ENCODE results near the gene GFRA1. TPM values are rescaled to one million over a fixed set of nuclear protein-coding genes. Genes with fewer than 3 reads are reported as not detected.
"Not testable (repeated sequence)": the region's sequence is repeated elsewhere in the genome, so short reads cannot be mapped to it uniquely, and the experiment has no call there.

The GFRA1 gene
- total RNA-seq, 1 donor from 2014 or later: 7.3 TPM

DNA sequence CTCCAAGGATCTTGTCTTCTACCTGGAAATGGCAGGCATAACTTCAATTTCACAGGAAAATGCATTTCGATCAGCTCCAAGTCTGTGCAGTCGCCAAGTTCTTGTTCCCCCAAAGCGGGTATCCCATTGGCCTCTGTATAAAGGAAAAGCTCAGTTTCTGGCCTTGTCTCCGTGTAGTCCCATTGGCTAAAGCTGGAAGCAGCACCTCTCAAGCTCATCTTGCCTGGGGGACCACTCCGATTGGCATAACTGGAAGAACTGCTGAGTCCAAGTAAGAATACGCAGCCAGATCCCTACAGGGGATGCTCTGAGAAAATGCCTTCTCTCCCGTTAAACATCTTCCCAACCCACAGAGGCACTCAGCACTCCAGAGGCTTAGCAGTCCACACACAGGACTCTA is 205.2 kb downstream of the GFRA1 start:
- intact Hi-C loops (cut with DNase I): no loop called here

DNA sequence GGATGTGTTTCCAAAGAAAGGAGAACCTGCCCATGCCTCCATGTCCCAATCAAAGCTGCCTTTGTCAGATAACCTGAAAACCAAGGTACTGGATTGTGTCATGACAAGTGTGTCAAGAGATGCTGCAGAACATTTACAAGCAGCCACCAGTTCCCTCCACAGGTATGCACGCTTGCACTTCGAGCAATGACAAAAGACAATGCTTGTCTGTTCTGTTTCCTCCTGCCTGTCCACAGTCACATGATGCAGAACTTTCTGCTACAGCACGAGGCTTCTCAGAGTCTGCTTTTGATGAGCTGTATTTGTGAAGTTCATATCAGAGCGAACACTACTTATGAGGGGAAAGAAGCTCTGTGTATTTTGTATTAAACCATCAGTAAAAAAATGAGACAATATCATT is 209.9 kb downstream of the GFRA1 start:
- intact Hi-C loops (cut with DNase I): no loop called here
- DNase-seq (ENCODE audit: missing footprints): no peak
- ATAC-seq: no peak

More for the DNA sequence above, 205.2 kb downstream of the GFRA1 start:
- ATAC-seq (no peak), DNase-seq (ENCODE audit: missing footprints) (no peak)

DNA sequence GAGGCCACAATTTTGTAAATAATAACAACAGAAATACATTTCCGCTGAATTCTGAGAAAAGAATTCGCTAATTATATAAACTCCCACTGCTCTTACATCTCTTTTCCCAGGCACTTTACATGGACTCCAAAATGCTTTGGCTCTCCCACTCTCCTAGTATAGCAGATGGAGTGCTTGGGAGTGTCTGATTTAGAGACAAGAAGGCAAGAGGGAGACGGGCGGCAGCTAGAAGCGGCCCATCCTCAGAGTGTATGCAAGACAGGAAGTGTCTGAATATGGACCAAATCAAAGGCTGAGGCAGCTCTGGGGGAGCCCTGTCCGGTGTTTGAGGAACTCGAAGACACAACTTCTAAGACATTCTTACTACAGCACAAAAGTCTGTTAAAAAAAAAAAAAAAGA is 212.1 kb downstream of the GFRA1 start:
- DNase-seq (ENCODE audit: missing footprints): no peak
- no peak for ATAC-seq
- intact Hi-C loops (cut with DNase I): no loop called here

DNA sequence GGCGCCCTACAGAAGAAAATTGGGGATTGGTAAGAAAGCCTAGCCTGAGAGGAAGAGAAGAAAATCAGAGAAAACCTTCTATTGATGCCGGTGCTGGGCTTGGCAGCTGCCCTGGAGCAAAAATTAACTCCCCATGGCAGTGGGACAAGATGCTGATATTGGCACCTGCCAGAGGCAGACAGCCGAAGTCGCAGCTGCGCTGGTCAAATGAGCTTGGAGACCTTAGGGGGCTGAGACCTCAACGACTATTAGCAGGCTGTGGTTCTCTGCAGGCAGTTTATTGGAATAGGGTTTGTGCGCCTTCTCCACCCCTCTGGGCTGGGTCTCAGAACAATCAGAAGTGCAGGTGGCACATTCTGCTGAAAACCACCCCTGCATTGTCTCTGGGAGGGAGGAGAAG is 213.7 kb downstream of the GFRA1 start:
- DNase-seq (ENCODE audit: missing footprints) (no peak), ATAC-seq (no peak)
- intact Hi-C loops (cut with DNase I): no loop called here

DNA sequence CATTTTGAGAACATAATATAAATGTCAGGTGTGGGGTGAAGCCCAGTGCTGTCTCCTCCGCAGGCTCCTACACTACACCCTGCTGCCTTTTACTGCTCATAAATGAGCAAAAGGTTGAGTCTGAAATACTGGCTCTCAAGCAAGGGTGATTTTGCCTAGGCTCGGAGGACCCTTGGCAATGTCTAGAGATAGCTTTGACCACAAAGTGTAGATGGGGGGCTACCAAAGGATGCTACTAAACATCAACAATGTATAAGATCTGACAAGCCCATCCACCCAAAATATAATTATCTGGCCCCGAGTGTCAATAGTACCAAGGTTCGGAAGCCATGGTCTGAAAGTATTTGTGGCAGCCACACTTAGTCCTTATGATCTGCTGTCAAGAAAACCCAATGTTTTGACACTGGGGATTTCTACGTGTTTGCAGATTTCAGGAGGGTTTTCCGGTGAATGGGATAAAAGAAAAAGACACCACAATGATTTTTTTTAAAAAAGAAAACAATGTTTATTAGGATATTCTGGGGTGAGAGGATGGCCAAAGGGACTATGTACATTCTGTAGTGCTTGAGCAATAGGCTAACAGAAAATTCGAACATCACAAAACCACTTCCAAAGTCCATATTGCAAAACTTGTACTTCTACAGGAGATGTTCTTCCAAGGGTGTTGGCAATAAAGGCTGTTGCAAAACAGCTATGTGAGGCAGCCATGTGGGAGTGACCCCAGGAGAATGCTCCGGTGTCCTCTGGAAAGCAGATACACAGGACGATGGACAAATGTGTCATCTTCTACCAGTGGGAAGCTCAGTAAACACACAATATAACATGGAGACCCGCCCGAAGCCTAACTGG is 216.3 kb downstream of the GFRA1 start:
- intact Hi-C loops (cut with DNase I): no loop called here
- peak; percentile 82 for ATAC-seq
- no peak for DNase-seq (ENCODE audit: missing footprints)

DNA sequence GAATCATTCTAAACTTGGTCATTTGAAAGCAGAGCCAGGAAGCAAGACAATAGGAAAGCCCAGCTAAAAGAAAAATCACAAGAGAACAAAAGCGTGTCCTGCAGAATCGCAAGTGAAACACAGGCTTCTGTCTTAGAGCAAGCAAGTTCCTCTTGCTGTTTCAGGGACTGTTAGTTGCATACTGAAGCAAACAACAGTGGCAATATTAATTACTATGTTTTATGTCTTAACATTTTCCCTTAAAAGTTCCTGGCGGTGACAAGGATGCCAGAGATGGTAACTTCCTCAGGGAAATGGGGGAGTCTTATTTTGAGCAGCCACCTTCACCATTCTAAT is 217.1 kb downstream of the GFRA1 start:
- DNase-seq (ENCODE audit: missing footprints) (no peak), ATAC-seq (no peak)
- intact Hi-C loops (cut with DNase I): no loop called here

DNA sequence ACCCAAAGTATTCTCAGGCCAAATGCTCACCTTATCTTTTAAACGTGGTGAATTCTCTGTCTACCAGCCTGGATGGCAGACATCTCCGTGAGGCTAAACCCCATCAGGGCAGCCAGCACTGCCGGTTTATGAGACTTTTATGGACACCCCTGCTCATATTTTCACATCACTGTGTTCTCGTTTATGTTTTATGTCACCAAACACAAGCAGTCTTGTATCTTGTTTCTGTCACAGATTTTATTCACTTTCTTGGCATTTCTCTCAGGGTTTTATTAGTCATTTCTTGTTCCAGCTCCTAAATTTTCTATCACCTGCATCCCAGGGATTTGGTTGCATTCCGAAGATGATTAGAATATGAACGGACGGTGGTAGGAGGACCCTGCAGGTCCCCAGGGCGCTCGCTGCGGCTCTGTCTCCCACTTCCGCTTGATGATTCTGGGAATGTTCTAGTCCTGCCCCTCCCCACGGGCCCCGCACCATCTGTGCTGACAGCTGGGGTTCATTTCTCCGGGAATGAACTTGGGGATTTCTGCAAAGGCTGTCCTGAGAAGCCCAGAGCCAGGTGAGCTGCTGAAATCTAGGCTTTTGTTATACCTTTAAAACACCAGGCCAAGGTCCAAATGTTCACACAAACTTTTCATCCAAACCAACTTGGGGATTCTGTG is 217.6 kb downstream of the GFRA1 start:
- DNase-seq (ENCODE audit: missing footprints) (no peak), ATAC-seq (peak; percentile 56)
- intact Hi-C loops (cut with DNase I): no loop called here

DNA sequence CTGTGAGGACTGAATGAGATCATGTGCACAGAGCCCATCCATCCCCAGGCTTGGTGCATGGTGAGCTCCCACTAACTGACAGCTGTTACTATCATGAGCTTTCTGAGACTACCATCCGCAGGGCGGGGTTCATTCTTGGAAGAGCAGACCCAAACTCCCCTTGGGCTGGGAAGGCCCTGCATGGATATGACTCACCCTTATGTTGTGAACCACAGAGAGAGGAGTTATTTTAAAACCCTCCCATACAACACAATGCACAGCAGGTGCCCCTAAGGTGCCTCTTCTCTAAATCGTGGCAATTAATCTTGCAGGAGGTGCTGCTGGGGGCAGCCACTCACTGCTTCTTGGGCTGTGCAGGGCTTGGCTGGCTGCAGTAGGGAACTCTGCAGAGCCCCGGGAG is 219.1 kb downstream of the GFRA1 start:
- intact Hi-C loops (cut with DNase I): no loop called here
- ATAC-seq (no peak), DNase-seq (ENCODE audit: missing footprints) (no peak)

DNA sequence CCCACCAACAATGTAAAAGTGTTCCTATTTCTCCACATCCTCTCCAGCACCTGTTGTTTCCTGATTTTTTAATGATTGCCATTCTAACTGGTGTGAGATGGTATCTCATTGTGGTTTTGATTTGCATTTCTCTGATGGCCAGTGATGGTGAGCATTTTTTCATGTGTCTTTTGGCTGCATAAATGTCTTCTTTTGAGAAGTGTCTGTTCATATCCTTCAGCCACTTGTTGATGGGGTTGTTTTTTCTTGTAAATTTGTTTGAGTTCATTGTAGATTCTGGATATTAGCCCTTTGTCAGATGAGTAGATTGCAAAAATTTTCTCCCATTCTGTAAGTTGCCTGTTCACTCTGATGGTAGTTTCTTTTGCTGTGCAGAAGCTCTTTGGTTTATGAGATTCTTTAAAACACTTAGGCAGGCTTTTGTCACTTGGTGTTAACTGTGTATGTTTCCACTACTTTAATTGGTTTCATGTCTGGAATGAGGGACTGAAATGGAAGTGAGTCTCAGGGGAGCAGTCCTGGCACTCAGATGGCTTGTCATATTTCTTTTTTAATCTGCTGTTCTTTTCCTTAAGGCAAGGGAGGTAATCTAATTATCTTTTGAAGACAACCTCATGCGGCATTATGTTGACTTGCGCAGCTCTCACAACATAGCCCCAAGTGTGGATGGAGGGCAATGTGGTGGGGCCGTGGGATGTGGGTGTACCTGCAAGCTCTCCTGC is 219.8 kb downstream of the GFRA1 start:
- intact Hi-C loops (cut with DNase I); DNase-seq (ENCODE audit: missing footprints); ATAC-seq: not testable (repeated sequence)

DNA sequence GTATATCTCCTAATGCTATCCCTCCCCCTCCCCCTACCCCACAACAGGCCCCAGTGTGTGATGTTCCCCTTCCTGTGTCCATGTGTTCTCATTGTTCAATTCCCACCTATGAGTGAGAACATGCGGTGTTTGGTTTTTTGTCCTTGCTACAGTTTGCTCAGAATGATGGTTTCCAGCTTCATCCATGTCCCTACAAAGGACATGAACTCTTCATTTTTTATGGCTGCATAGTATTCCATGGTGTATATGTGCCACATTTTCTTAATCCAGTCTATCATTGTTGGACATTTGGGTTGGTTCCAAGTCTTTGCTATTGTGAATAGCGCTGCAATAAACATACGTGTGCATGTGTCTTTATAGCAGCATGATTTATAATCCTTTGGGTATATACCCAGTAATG is 220.5 kb downstream of the GFRA1 start:
- intact Hi-C loops (cut with DNase I); ATAC-seq; DNase-seq (ENCODE audit: missing footprints): not testable (repeated sequence)

DNA sequence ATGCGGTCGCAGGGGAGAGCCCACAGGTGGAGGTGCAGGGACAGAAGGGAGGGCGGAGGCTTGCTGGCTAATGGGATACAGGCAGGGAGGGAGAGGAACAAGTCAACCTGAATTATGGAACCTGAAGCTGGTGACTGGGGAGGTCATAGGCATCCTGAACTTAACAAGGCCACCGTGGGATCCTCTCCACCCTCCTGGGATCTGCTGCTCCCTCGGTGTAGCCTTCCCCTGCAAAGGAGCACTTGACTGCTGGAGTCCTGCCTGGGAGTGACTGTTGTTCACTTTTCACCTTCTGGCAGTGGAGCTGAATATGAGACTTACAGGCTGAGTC is 223.1 kb downstream of the GFRA1 start:
- intact Hi-C loops (cut with DNase I): no loop called here
- ATAC-seq (no peak), DNase-seq (ENCODE audit: missing footprints) (no peak)

DNA sequence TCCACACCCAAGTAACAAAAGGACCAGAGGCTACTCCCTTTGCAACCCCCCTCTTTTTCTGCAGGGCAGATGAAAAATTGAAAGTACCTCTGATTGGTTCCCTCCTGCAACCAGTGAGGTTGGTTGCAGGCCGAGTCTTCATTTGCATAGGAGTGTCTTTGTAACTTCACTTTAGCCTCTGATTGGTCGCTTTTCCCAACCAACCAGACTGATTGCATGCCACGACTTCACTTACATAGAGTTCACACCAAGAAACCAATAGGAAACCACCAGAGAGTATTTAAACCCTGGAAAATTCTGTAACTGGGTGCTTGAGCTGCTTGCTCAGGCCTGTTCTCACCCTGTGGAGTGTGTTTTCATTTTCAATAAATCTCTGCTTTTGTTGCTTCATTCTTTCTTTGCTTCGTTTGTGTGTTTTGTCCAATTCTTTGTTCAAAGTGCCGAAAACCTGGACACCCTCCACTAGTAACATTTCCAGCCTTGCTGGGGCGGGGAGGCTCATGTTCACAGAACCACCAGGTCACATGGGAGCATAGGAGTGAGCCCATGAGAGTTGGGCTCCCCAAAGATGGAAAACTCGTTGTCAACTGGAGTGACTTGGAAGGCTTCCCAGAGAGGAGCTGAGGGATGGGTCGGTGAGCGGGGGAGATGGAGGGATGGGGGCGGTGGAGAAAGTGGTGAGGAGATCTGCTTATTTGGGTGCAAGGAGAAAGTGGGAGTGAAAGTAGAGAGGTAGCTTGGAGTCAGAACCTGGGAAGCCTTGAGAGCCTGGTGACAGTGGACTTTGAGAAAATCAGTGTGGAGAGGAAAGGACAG is 223.6 kb downstream of the GFRA1 start:
- intact Hi-C loops (cut with DNase I): no loop called here
- no peak for DNase-seq (ENCODE audit: missing footprints)
- ATAC-seq: no peak

DNA sequence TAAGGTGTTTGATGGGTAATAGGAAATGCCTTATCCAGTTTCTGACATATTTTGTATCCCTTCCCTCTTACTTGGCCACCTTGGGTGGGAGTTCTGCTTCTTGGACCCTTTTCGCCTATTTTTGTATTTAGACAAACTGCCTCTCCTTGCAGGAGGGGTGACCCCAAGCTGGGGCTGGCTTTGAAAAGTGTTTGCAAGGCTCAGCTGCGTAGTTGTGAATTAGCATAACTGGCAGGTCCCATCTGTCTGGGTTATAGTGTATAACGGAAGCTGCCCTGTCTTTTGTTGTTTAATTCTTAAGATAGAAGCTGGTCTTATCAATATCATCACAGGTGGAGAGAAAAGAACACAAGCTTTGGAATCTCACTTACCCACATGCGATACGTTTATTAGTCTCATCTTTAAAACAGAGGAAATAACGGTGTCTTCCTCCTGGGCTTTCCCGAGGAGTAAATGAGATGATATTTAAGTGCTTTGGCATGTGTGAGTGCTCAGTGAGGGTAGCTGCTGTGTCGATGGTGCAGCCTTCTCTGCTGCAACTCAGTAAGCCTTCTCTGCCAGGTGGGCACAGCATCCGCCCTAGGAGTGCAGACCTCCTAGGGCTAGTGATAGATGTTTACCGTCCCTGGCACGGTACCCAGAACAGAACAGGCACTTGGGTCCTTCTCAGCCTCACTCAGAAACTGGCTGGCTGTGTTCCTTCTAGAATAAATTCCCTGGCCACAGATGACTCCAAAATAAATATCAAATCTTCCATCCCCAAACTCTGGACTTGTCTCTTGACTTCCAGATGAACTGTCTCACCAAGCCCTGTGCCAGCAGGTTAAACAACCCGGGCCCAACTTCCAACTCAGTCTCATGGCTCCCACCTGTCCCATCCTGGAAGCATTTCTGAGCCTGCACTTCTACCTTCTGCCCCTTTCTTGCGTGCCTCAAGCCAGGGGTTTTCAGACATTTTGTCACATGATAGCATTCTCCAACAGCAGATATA is 227.3 kb downstream of the GFRA1 start:
- DNase-seq (ENCODE audit: missing footprints): no peak
- intact Hi-C loops (cut with DNase I): no loop called here
- peak; percentile 11 for ATAC-seq

DNA sequence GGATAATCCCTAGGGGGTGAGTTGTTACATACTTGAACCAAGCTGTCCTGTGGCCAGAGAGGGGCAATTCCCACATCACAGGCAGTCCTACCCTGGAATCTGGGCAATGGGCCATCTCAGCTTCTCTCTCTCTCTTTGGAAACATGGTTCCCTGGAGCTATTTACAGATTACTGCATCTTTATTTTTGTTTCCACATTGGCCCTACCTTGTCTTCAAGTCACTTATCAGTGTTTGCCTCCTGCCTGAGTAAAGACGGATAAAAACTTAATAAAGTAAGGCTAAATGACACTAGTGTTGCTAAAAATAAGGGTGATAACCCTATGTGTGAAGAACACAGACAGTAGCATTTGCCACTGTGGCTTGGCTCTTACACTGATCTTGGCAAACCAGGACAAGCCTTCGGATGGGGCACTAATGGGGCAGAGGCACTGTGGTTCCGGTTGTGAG is 228.2 kb downstream of the GFRA1 start:
- intact Hi-C loops (cut with DNase I): no loop called here
- ATAC-seq: peak; percentile 91
- peak; percentile 72 for DNase-seq (ENCODE audit: missing footprints)

DNA sequence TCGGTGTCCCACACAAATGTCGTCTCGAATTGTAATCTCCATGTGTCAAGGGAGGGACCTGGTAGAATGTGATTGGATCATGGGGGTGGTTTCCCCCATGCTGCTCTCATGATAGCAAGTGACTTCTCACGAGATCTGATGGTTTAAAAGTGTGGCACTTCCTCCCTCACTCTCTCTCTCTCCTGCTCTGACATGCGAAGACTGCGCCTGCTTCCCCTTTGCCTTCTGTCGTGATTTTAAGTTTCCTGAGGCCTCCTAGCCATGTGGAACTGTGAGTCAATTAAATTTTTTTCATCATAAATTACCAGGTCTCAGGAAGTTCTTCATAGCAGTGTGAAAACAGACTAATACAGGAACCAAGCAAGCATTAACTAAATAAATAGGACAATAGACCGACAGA is 229.1 kb downstream of the GFRA1 start:
- ATAC-seq: no peak
- intact Hi-C loops (cut with DNase I): no loop called here
- DNase-seq (ENCODE audit: missing footprints): no peak

DNA sequence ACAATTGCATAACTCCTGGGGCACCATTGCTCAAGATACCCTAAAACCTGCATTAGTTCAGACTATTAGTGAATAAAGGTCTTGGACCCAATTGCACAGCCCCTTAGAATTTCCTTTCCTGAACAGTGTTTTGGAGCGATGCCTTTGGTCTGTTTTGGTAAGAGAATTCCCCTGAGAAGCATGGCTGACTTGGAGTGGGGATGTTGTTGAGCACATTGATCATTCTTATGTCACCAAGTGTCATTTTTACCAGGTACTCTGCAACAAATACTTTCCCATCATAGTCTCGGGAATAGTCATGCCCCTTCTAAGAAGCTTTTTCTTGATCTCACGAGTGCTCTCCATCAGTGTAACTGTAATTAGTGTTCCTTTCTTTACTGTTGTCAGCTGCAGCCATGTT is 229.7 kb downstream of the GFRA1 start:
- no peak for DNase-seq (ENCODE audit: missing footprints)
- intact Hi-C loops (cut with DNase I): no loop called here
- no peak for ATAC-seq

DNA sequence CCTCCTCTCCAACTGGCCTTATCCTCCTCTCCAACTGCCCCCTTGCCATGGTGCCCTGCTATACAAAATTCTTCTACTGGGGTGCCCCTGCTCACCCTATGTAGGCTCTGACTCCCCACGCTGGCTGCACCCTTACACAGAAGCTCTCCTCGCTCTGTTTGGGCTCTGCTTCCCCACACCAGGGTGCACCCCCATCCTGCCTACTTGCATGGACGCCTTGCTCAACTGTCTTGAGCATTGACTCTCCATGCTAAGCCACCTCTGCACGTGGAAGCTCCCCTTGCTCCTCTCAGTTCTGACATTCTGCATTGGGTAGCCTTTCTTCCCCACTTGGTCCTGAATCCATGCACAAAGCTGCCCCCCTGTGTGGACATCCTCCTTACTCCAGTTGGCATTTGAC is 231.1 kb downstream of the GFRA1 start:
- intact Hi-C loops (cut with DNase I): no loop called here
- DNase-seq (ENCODE audit: missing footprints) (no peak), ATAC-seq (no peak)

DNA sequence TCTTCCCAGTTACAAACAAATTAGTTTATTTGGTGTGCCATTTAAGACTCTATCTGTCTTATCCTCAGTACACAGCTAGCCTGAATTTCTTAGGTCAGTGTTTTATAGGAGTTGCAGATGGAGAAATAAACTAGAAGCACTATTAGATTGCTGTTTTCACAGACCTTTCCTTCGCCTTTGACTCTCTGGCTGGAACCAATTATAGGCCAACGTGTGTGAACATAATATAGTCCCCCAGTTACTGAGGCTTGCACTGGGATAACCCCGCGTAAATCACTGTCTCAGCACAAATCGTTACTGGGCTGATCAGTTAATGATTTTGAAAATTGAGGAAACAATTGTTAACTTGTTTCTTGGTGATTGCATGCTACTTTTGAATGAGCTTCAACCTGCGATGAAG is 233.4 kb downstream of the GFRA1 start:
- ATAC-seq (no peak), DNase-seq (ENCODE audit: missing footprints) (no peak)
- intact Hi-C loops (cut with DNase I): no loop called here

Data from Right ventricle myocardium inferior (tissue), 1 donor.